Motor neuron (in vitro differentiated cells): ENCODE data around the gene WNT7B. TPM values are rescaled to one million over a fixed set of nuclear protein-coding genes. Genes with fewer than 3 reads are reported as not detected.

ENCODE experiments used
- ATAC-seq, 8 experiments: fragments of 200-7000 bp; cut with Tn5 transposase; replicated peaks in 6 of 8; 2 replicates each; pipeline ENCODE4 v1.8.0; 2021; ENCODE audit warnings: mild to moderate bottlenecking in 8 of 8, moderate library complexity in 8 of 8
- H3K27ac ChIP-seq, 2 donors: fragments of 250-450 bp; sonication (Bioruptor Pico); 2 replicates each; pipeline ENCODE4 v1.9.0; 2021; ENCODE audit warnings: antibody characterized with exemption in 2 of 2, mild to moderate bottlenecking in 2 of 2, moderate library complexity in 1 of 2
- H3K4me1 ChIP-seq, 2 donors: fragments of 250-450 bp; sonication (Bioruptor Pico); replicated peaks in 1 of 2; 2 replicates each; pipeline ENCODE4 v1.6.1; 2021; ENCODE audit warnings: antibody characterized with exemption in 2 of 2, mild to moderate bottlenecking in 2 of 2, moderate library complexity in 1 of 2
- H3K4me3 ChIP-seq, 5 donors: fragments of 250-450 bp; sonication (Bioruptor Pico); 2 replicates each; pipeline ENCODE4 v1.9.0; 2021; ENCODE audit warnings: antibody characterized with exemption in 5 of 5, mild to moderate bottlenecking in 5 of 5, moderate library complexity in 4 of 5
- whole genome bisulfite sequencing, 10 experiments: fragments of 450-650 bp; shearing (Covaris generic); methylation state at CpG; one replicate each; pipeline ENCODE4 v1.0.0; 2022; 5-methylcytosine and 5-hydroxymethylcytosine counted together
- in situ Hi-C, 9 experiments: fragments of 400-800 bp; cut with MboI; loops; one replicate each; pipeline ENCODE4 v1.15.0; 2021; ENCODE audit warnings: low sequenced_read_pairs in 9 of 9, low pct_unique_long_range_greater_than_20kb in 2 of 9; ENCODE audit not compliant: unreplicated experiment in 9 of 9
- total RNA-seq, 8 experiments: library from RNA; unstranded; fragments of 300-600 nt; gene quantifications; 2 replicates each; pipeline versions ENCODE4 v1.2.3 to v1.2.4, GENCODE V29; 2022

WNT7B gene
- total RNA-seq, result 1 to 10 TPM in 1 of 8 experiments, under 1 TPM in 7; 0.14 to 1.2 (median 0.32) TPM

DNA sequence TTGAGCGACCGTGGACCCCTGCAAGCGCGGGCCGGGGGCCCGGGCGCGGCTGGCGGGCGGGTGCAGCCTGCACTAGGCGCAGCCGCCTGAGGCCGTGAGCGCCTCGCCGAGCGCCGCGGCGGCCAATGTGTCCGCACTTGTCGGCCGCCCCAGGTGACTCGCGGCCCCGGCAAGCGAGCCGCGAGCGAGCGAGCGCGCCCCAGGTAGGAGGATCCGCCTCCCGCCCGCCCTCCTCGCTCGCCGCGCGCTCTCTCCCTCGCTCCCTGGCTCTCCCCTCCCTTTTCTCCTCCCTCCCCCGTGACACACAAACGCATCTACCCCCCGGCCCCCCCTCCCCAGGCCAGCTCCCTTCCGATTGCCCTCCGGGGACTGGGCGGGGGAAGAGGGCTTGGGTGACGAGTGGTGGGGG, at the start of gene WNT7B:
Gene WNT7B (minus strand): TSS at position 160 of the 409 bp plus-strand sequence. CDS start 408 bp downstream, outside the sequence.
- H3K4me3 ChIP-seq, result peak within 1 kb of the TSS; percentile 25 to 34 (median 30)
- in situ Hi-C loops, result no loop called here
- H3K27ac ChIP-seq, result no peak within 1 kb of the TSS
- WGBS, 10 experiments, result no CpG with 5 or more reads among the region's 49 CpGs
- no peak for ATAC-seq
- peaks cover 2 to 23% of the 10 kb centered on the region in 2 donors for H3K4me1 ChIP-seq

DNA sequence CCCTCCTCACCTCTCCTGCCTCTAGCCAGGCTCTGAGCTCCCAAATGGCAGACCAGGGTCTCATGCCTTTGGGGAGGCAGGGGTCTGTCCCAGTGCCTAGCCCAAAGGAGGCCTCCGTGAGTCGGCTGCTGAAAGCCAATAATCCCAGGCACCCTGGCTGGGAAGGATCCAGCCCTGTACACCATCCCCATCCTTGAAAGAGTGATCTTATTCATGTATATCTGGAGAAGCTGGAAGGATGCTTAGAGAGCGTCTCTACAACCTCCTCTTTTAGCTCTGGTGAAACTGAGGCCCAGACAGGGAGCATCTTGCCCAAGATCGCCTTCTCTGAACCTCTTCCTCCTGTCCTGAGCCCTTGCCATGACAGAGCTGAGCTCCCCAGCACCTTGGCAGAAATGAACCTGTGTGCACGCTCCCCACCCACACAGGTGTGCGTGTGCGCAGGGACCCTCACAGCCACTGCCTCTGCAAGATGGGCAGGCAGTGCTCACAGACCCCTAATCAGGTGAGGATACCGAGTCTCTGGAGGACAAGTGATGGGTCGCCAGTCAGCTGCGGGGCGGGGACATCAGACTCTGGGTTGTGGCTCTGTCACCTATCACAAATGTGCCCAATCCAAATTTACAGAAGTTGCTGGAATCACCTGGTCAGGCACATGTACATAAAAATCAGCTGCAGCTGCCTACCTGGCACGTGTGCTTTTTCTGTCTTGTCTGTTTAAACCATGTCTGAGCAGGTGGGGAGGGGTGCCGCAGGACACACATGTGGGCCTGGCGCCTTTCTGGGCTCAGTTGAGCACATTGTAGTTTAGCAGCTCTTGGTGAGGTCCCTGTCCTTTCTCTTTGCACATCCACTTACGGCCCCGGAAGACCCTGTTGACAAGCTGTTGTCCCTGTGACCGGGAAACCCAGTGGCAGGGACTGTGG, 49.3 kb upstream of the WNT7B start:
- no peak for ATAC-seq
- Histone ChIP-seq H3K4me3 (no peak overlapping the region), H3K4me1 (no peaks in the 10 kb centered on the region), H3K27ac (no peak overlapping the region)
- 40 to 100% (median 71%) methylated on average over 1 to 10 of the region's 17 CpGs for WGBS, 10 experiments
- in situ Hi-C loops, result no loop called here

- no peak for ATAC-seq
- Histone ChIP-seq H3K4me3 (no peak overlapping the region), H3K27ac (no peak overlapping the region), H3K4me1 (no peaks in the 10 kb centered on the region)
- in situ Hi-C loops, result no loop called here
- 55 to 93% (median 65%) methylated on average over 1 to 5 of the region's 8 CpGs; no CpG with 5 or more reads in 4 of the 10 experiments for WGBS, 10 experiments
These were observed 48.4 kb upstream of the WNT7B start for GRCh38 chr22:46025225-46025972.

DNA sequence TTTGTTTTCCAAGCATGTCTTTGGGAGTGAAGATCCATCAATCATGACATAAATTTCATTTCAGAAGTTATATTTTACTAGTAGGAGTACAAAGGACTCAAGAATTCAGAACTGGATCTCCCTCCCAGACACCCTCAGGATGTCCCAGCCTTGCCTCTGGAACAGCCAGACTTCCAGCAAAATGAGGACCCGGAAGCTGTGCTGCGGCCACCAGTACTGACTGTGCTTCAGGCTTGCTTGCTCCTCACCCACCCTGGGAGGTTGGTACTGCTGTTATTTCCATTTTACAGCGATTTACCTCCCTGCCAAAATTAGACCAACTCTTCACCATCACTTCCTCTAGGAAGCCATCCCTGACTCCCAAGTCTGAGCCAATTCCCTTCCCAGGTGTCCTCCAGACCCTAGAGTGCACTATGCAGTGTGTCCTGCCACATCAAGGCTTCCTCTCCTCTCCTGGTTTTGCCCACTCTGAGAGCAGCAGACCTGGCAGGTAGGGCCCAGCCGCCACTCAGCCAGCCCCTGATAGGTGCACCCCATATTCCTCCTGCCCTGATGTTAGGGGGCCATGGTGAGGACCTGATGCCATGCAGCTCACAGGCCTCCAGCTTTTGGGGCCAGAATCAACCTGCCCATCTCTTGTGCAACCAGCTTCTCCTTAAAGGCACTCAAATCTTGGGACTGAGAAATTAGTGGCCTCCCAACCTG, 47.3 kb upstream of the WNT7B start:
- in situ Hi-C loops, result loop anchor here in 7 of 9 experiments (25.0 kb wide), 2 partner anchors 88 to 288 kb away; no protein-coding TSS in a partner anchor
- H3K27ac ChIP-seq, result no peak overlapping the region
- WGBS, 10 experiments, result 33 to 100% (median 74%) methylated on average over 1 to 3 of the region's 4 CpGs; no CpG with 5 or more reads in 2 of the 10 experiments
- H3K4me1 ChIP-seq, result no peaks in the 10 kb centered on the region
- H3K4me3 ChIP-seq, result no peak overlapping the region
- ATAC-seq, result no peak

DNA sequence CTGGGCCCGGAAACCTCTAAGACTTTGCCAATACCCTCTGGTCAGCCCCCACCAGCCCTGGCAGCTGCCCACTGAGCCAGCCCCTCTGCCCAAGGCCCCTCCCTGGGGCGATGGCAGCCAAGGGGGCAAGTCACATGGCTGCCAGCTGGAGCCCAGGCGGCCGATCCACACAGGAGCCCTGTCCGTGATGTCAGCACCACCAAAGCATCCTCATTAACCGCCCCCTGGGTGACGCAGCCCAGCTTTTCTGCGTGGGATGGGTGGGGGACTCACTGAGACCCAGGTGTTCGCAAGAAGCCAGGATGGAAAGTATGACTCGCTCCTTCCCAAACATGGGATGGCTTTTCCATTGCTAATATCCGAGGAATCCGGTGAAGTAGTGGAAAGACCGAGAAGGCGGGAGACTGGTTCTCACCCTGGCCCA, 46.6 kb upstream of the WNT7B start:
- in situ Hi-C loops, result loop anchor here in 7 of 9 experiments (25.0 kb wide), 2 partner anchors 89 to 289 kb away; no protein-coding TSS in a partner anchor
- Histone ChIP-seq H3K4me3 (no peak overlapping the region), H3K4me1 (no peaks in the 10 kb centered on the region), H3K27ac (no peak overlapping the region)
- WGBS, 10 experiments, result 40 to 100% (median 62%) methylated on average over 1 to 10 of the region's 14 CpGs; no CpG with 5 or more reads in 4 of the 10 experiments
- ATAC-seq, result peak in 2 of 8 experiments; percentile 38 to 45

DNA sequence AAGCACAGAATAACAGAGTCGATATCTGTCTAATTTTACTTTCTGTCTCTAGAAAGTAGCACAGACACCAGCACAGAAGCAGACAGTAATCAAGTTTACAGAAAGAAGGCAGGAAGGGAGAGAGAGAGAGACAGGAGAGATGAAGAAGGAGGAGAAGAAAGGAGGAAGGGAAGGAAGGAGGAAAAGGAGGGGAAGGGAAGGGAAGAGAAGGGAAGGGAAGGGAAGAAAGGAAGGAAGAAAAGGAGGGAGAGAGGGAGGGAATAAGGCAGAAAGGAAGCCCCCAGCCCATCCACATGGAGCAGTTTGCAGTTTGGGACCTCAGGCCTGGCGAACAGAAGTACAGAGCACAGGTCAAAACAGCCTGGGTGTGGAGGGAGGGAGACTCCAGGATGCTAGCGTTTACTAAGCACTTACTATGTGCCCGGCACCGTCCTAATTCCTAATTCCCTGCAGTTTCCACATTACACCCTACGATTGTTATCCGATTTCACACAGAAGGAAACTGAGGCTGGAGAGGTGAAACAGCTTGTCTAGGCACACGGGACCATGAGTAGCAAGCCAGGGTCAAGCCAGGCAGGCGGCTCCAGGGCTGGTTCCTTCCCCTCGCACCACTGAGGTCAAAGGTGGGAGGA, 46.0 kb upstream of the WNT7B start:
- no peak overlapping the region for H3K4me3 ChIP-seq
- H3K27ac ChIP-seq, result no peak overlapping the region
- 49 to 93% (median 71%) methylated on average over 2 to 8 of the region's 10 CpGs for WGBS, 10 experiments
- no peak for ATAC-seq
- in situ Hi-C loops, result loop anchor here in 7 of 9 experiments (25.0 kb wide), 2 partner anchors 89 to 289 kb away; no protein-coding TSS in a partner anchor
- H3K4me1 ChIP-seq, result no peaks in the 10 kb centered on the region

DNA sequence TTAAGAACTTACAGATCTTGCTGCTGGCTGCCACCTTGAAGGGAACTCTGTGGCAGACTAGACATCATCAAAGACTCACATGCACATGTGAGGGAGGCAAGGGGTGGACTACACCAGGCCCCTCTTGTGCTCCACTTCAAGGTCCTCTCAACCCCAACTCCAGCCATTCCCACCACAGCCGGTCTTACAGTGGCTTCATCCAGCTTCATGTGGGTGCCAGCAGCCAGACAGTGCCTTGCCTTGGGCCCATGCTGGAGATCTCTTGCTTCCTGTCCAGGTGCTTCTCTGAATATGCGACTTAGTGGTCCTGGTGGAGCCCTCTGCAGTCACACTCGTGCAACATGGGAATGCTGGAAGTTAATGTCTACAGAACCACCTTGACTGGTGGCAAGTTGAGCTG, 44.6 kb upstream of the WNT7B start:
- Histone ChIP-seq H3K4me1 (no peaks in the 10 kb centered on the region), H3K4me3 (no peak overlapping the region), H3K27ac (no peak overlapping the region)
- ATAC-seq, result no peak
- 71 to 83% (median 80%) methylated on average over 1 to 3 of the region's 3 CpGs; no CpG with 5 or more reads in 5 of the 10 experiments for WGBS, 10 experiments
- in situ Hi-C loops, result loop anchor here in 7 of 9 experiments (25.0 kb wide), 2 partner anchors 91 to 291 kb away; no protein-coding TSS in a partner anchor

DNA sequence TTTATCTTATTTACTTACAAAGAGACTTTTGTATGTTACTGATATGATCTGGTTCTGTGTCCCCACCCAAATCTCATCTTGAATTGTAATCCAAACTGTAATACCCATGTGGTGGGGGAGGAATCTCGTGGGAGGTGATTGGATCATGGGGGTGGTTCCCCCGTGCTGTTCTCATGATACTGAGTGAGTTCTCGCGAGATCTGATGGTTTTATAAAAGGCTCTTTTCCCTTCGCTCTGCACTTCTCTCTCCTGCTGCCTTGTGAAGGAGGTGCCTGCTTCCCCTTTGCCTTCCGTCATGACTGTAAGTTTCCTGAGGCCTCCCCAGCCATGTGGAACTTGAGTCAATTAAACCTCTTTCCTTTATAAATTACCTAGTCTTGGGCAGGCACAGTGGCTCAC, 42.4 kb upstream of the WNT7B start:
- H3K4me1 ChIP-seq, result no peaks in the 10 kb centered on the region
- H3K4me3 ChIP-seq, result no peak overlapping the region
- ATAC-seq, result peak in 2 of 8 experiments; percentile 32
- in situ Hi-C loops, result loop anchor here in 7 of 9 experiments (10.0 to 25.0 kb wide), 3 partner anchors 93 to 293 kb away; no protein-coding TSS in a partner anchor
- no peak overlapping the region for H3K27ac ChIP-seq
- 10 to 100% (median 70%) methylated on average over 1 to 4 of the region's 6 CpGs; no CpG with 5 or more reads in 1 of the 10 experiments for WGBS, 10 experiments

DNA sequence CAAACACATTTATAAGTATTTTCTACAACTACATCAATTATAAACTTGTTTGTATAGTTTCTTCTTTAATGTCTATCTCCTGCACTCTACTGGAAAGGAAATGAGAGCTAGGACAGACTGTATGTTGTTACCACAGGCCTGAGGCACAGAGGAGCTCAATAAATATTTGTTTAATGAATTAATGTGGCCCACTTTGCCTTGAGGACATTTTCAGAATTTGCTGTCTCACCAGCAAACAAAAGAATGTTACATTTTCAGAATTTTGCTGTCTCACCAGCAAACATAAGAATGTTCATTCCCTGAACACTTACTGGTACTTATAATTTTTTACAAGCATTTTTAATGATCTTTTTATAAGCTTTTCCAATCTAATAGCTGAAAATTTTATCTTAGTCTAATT, 41.9 kb upstream of the WNT7B start:
- Histone ChIP-seq H3K4me3 (no peak overlapping the region), H3K27ac (no peak overlapping the region), H3K4me1 (no peaks in the 10 kb centered on the region)
- in situ Hi-C loops, result loop anchor here in 7 of 9 experiments (10.0 to 25.0 kb wide), 3 partner anchors 93 to 293 kb away; no protein-coding TSS in a partner anchor
- ATAC-seq, result no peak

GRCh38 chr22:46017166-46017565, 40.2 kb upstream of the WNT7B start:
- no peak for ATAC-seq
- 43 to 100% (median 72%) methylated on average over 1 to 2 of the region's 2 CpGs; no CpG with 5 or more reads in 1 of the 10 experiments for WGBS, 10 experiments
- in situ Hi-C loops, result loop anchor here in 7 of 9 experiments (10.0 to 25.0 kb wide), 3 partner anchors 95 to 295 kb away; no protein-coding TSS in a partner anchor

GRCh38 chr22:46013460-46014416, 36.8 kb upstream of the WNT7B start:
- Histone ChIP-seq H3K4me3 (peak overlapping the region; percentile 25 to 41 (median 31)), H3K4me1 (peaks cover 3 to 5% of the 10 kb centered on the region in 2 donors), H3K27ac (peak overlapping the region; percentile 3 to 76)
- in situ Hi-C loops, result loop anchor here in 7 of 9 experiments (10.0 to 25.0 kb wide), 3 partner anchors 99 to 299 kb away; no protein-coding TSS in a partner anchor
- WGBS, 10 experiments, result 0 to 100% (median 0%) methylated on average over 1 to 5 of the region's 56 CpGs; no CpG with 5 or more reads in 3 of the 10 experiments
- ATAC-seq, result peak; percentile 92 to 97 (median 95)

More at GRCh38 chr22:46017166-46017565, 40.2 kb upstream of the WNT7B start:
- Histone ChIP-seq H3K4me3 (no peak overlapping the region), H3K4me1 (peaks cover 3 to 5% of the 10 kb centered on the region in 2 donors), H3K27ac (no peak overlapping the region)
